HEK293 (cell line): Measurements from ENCODE around the gene EFCC1.

ENCODE experiments used
- CTCF ChIA-PET: fragments of 350-600 bp; formaldehyde crosslinking; extraction: SDS; loops from one replicate; lab custom pipeline; 2021; ENCODE audit warnings: antibody characterized with exemption; lab: Yijun Ruan, JAX
- POLR2A ChIA-PET: fragments of 300-600 bp; formaldehyde crosslinking; extraction: SDS; loops from one replicate; lab custom pipeline; 2020; ENCODE audit warnings: antibody characterized with exemption, inconsistent platforms; lab: Yijun Ruan, JAX
- H3K27ac ChIP-seq: fragments of 200-500 bp; sonication (Bioruptor generic); 2 replicates; pipeline ENCODE4 v1.5.1; 2014; ENCODE audit warnings: low read depth, low read length, control low read depth, inconsistent platforms; ENCODE audit errors: extremely low read depth
- H3K36me3 ChIP-seq, 2 experiments: fragments of 200-500 bp in 1 of 2; sonication (Bioruptor generic) in 1 of 2; 1 replicate in 1 of 2; 2 replicates in 1 of 2; pipeline ENCODE4 v1.5.1; 2014 to 2017; ENCODE audit warnings: inconsistent platforms in 2 of 2, low read length in 2 of 2; ENCODE audit not compliant: control insufficient read depth in 2 of 2, insufficient read depth in 1 of 2
- H3K4me1 ChIP-seq: fragments of 200-500 bp; sonication (Bioruptor generic); 2 replicates; pipeline ENCODE4 v1.5.1; 2014; ENCODE audit warnings: mild to moderate bottlenecking, low read length, inconsistent platforms; ENCODE audit not compliant: control insufficient read depth, insufficient read depth
- H3K4me3 ChIP-seq: 2 replicates; pipeline ENCODE4 v1.5.1; 2011; ENCODE audit warnings: low read depth, mild to moderate bottlenecking, control low read depth, low read length, moderate library complexity
- H3K9me3 ChIP-seq: fragments of 200-500 bp; sonication (Bioruptor generic); 2 replicates; pipeline ENCODE4 v1.5.1; 2014; ENCODE audit warnings: low read depth, low read length, inconsistent platforms; ENCODE audit not compliant: control insufficient read depth, insufficient read depth
- BCL11A ChIP-seq: fragments of 450-650 bp; formaldehyde crosslinking; IDR thresholded peaks from 2 replicates; pipeline ENCODE4 v1.5.1; 2016; ENCODE audit warnings: low read depth, missing biosample characterization, missing genetic modification characterization
- GFI1B ChIP-seq: fragments of 450-650 bp; formaldehyde crosslinking; IDR thresholded peaks from 2 replicates; pipeline ENCODE4 v1.5.1; 2016; ENCODE audit warnings: missing biosample characterization, missing genetic modification characterization
- GLI2 ChIP-seq: fragments of 450-650 bp; formaldehyde crosslinking; IDR thresholded peaks from 2 replicates; pipeline ENCODE4; 2017; ENCODE audit warnings: missing biosample characterization, missing genetic modification characterization, low read depth, borderline replicate concordance
- GLI4 ChIP-seq: fragments of 450-650 bp; formaldehyde crosslinking; IDR thresholded peaks from 2 replicates; pipeline ENCODE4 v1.5.1; 2016; ENCODE audit warnings: missing biosample characterization, missing genetic modification characterization
- KLF7 ChIP-seq: fragments of 450-650 bp; formaldehyde crosslinking; IDR thresholded peaks from 2 replicates; pipeline ENCODE4 v1.5.1; 2016; ENCODE audit warnings: missing biosample characterization, missing genetic modification characterization, borderline replicate concordance
- OVOL3 ChIP-seq: fragments of 450-650 bp; formaldehyde crosslinking; IDR thresholded peaks from 2 replicates; pipeline ENCODE4 v1.5.1; 2016; ENCODE audit warnings: missing biosample characterization, missing genetic modification characterization
- REPIN1 ChIP-seq: fragments of 450-650 bp; formaldehyde crosslinking; IDR thresholded peaks from 2 replicates; pipeline ENCODE4 v1.5.1; 2017; ENCODE audit warnings: missing biosample characterization, missing genetic modification characterization, low read depth
- ZBTB1 ChIP-seq: fragments of 450-650 bp; formaldehyde crosslinking; IDR thresholded peaks from 2 replicates; pipeline ENCODE4 v1.5.1; 2016; ENCODE audit warnings: missing biosample characterization, missing genetic modification characterization
- ZBTB44 ChIP-seq: fragments of 450-650 bp; IDR thresholded peaks from 2 replicates; pipeline ENCODE4 v1.5.1; 2018; ENCODE audit warnings: missing biosample characterization, mild to moderate bottlenecking, missing genetic modification characterization
- ZBTB6 ChIP-seq: fragments of 450-650 bp; formaldehyde crosslinking; IDR thresholded peaks from 2 replicates; pipeline ENCODE4 v1.5.1; 2017; ENCODE audit warnings: missing biosample characterization, missing genetic modification characterization
- ZFP37 ChIP-seq: fragments of 450-650 bp; formaldehyde crosslinking; IDR thresholded peaks from 2 replicates; pipeline ENCODE4 v1.5.1; 2016; ENCODE audit warnings: missing biosample characterization, missing genetic modification characterization
- ZNF184 ChIP-seq: fragments of 450-650 bp; IDR thresholded peaks from 2 replicates; pipeline ENCODE4 v1.5.1; 2018; ENCODE audit warnings: missing biosample characterization, mild to moderate bottlenecking, missing genetic modification characterization
- ZNF214 ChIP-seq: fragments of 450-650 bp; formaldehyde crosslinking; IDR thresholded peaks from 2 replicates; pipeline ENCODE4 v1.5.1; 2017; ENCODE audit warnings: missing biosample characterization, mild to moderate bottlenecking, missing genetic modification characterization, borderline replicate concordance
- ZNF239 ChIP-seq: fragments of 450-650 bp; formaldehyde crosslinking; IDR thresholded peaks from 2 replicates; pipeline ENCODE4 v1.5.1; 2016; ENCODE audit warnings: missing biosample characterization, missing genetic modification characterization
- ZNF433 ChIP-seq: fragments of 450-650 bp; formaldehyde crosslinking; IDR thresholded peaks from 2 replicates; pipeline ENCODE4 v1.5.1; 2016; ENCODE audit warnings: missing biosample characterization, missing genetic modification characterization, low read depth
- ZNF501 ChIP-seq: fragments of 450-650 bp; formaldehyde crosslinking; IDR thresholded peaks from 2 replicates; pipeline ENCODE4 v1.5.1; 2016; ENCODE audit warnings: missing biosample characterization, missing genetic modification characterization
- ZNF513 ChIP-seq: fragments of 450-650 bp; IDR thresholded peaks from 2 replicates; pipeline ENCODE4 v1.5.1; 2018; ENCODE audit warnings: missing biosample characterization, missing genetic modification characterization
- ZNF530 ChIP-seq: fragments of 450-650 bp; formaldehyde crosslinking; IDR thresholded peaks from 2 replicates; pipeline ENCODE4 v1.5.1; 2016; ENCODE audit warnings: low read depth, missing biosample characterization, missing genetic modification characterization
- ZNF544 ChIP-seq: fragments of 450-650 bp; formaldehyde crosslinking; IDR thresholded peaks from 2 replicates; pipeline ENCODE4 v1.5.0; 2017; ENCODE audit warnings: missing biosample characterization, missing genetic modification characterization
- ZNF555 ChIP-seq: fragments of 450-650 bp; formaldehyde crosslinking; conservative IDR thresholded peaks from 2 replicates; pipeline ENCODE4 v1.5.1; 2017; ENCODE audit warnings: missing biosample characterization, mild to moderate bottlenecking, missing genetic modification characterization, inconsistent platforms
- ZNF658 ChIP-seq: fragments of 450-650 bp; formaldehyde crosslinking; IDR thresholded peaks from 2 replicates; pipeline ENCODE4; 2016; ENCODE audit warnings: missing biosample characterization, missing genetic modification characterization
- ZNF701 ChIP-seq: fragments of 450-650 bp; formaldehyde crosslinking; IDR thresholded peaks from 2 replicates; pipeline ENCODE4 v1.5.1; 2016; ENCODE audit warnings: missing biosample characterization, missing genetic modification characterization
- ZNF747 ChIP-seq: fragments of 450-650 bp; formaldehyde crosslinking; IDR thresholded peaks from 2 replicates; pipeline ENCODE4 v1.5.1; 2016; ENCODE audit warnings: missing biosample characterization, missing genetic modification characterization
- ZNF791 ChIP-seq: fragments of 450-650 bp; formaldehyde crosslinking; IDR thresholded peaks from 2 replicates; pipeline ENCODE4 v1.5.1; 2016; ENCODE audit warnings: missing biosample characterization, missing genetic modification characterization
- ZNF830 ChIP-seq: fragments of 450-650 bp; IDR thresholded peaks from 2 replicates; pipeline ENCODE4 v1.5.0; 2018; ENCODE audit warnings: missing biosample characterization, missing genetic modification characterization, low read depth, mild to moderate bottlenecking, moderate library complexity
- TF ChIP-seq, protein P1 (sequence below): fragments of 450-650 bp; formaldehyde crosslinking; conservative IDR thresholded peaks from 2 replicates; pipeline ENCODE4 v1.5.1; 2016; ENCODE audit warnings: low read depth, missing biosample characterization, missing genetic modification characterization

Gene EFCC1

GRCh38 chr3:129019266-129019665, 18.2 kb downstream of the EFCC1 start (continued):
- TF ChIP-seq, protein P1, sequence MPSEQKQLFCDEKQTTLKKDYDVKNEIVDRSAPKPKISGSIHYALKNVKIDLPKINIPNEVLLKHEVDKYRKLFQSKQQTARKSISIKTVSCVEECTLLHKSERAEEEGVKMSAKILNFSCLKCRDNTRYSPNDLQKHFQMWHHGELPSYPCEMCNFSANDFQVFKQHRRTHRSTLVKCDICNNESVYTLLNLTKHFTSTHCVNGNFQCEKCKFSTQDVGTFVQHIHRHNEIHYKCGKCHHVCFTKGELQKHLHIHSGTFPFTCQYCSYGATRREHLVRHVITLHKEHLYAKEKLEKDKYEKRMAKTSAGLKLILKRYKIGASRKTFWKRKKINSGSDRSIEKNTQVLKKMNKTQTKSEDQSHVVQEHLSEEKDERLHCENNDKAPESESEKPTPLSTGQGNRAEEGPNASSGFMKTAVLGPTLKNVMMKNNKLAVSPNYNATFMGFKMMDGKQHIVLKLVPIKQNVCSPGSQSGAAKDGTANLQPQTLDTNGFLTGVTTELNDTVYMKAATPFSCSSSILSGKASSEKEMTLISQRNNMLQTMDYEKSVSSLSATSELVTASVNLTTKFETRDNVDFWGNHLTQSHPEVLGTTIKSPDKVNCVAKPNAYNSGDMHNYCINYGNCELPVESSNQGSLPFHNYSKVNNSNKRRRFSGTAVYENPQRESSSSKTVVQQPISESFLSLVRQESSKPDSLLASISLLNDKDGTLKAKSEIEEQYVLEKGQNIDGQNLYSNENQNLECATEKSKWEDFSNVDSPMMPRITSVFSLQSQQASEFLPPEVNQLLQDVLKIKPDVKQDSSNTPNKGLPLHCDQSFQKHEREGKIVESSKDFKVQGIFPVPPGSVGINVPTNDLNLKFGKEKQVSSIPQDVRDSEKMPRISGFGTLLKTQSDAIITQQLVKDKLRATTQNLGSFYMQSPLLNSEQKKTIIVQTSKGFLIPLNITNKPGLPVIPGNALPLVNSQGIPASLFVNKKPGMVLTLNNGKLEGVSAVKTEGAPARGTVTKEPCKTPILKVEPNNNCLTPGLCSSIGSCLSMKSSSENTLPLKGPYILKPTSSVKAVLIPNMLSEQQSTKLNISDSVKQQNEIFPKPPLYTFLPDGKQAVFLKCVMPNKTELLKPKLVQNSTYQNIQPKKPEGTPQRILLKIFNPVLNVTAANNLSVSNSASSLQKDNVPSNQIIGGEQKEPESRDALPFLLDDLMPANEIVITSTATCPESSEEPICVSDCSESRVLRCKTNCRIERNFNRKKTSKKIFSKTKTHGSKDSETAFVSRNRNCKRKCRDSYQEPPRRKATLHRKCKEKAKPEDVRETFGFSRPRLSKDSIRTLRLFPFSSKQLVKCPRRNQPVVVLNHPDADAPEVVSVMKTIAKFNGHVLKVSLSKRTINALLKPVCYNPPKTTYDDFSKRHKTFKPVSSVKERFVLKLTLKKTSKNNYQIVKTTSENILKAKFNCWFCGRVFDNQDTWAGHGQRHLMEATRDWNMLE (tag by site-specific recombination) = no peak
- TF ChIP-seq ZNF513 (no peak), ZNF544 (tag by site-specific recombination) (no peak), ZNF239 (tag by site-specific recombination) (no peak), ZBTB44 (tag by site-specific recombination) (no peak), ZNF791 (no peak), ZNF747 (tag by site-specific recombination) (no peak), GLI2 (no peak), ZNF530 (tag by site-specific recombination) (no peak), ZNF184 (tag by site-specific recombination) (no peak)

GRCh38 chr3:129020691-129021090, 19.6 kb downstream of the EFCC1 start:
- CTCF ChIA-PET = interaction anchor here (0.6 kb wide), 1 partner anchor 224 kb away, joined by 3 read pairs; no protein-coding TSS in a partner anchor
- no peaks in the 10 kb centered on the region for H3K4me1 ChIP-seq
- no peak overlapping the region for H3K27ac ChIP-seq
- no peaks in the 10 kb centered on the region for H3K9me3 ChIP-seq
- POLR2A ChIA-PET = no interaction called here
- no peak overlapping the region for H3K4me3 ChIP-seq
- TF ChIP-seq KLF7 (tag by site-specific recombination) (no peak), OVOL3 (tag by site-specific recombination) (no peak), ZNF501 (no peak), ZFP37 (no peak), ZNF701 (tag by site-specific recombination) (no peak), BCL11A (tag by site-specific recombination) (no peak)
- no peaks in the 10 kb centered on the region for H3K36me3 ChIP-seq

DNA sequence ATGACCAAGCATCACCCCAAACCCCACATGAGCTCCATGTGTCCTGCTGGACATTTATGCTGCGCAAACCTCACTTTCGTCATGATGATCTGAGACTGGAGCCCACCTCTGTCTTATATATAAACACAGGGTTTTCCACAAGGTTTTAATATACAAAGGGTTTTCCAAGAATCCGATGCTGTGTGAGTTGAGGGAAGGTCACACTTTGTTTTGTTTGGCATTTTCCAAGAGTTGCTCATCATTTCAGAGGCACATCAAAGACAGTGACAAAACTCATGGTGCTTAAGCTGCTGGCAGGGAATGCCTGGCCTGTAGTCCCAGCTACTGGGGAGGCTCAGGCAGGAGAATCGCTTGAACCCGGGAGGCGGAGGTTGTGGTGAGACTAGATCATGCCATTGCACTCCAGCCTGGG, 20.0 kb downstream of the EFCC1 start:
- H3K36me3 ChIP-seq = no peaks in the 10 kb centered on the region
- no peaks in the 10 kb centered on the region for H3K4me1 ChIP-seq
- no peak overlapping the region for H3K4me3 ChIP-seq
- no peak overlapping the region for H3K27ac ChIP-seq
- CTCF ChIA-PET = no interaction called here
- no peaks in the 10 kb centered on the region for H3K9me3 ChIP-seq
- POLR2A ChIA-PET = no interaction called here
- TF ChIP-seq GLI4 (tag by site-specific recombination) (no peak), ZBTB6 (tag by site-specific recombination) (no peak), ZNF658 (tag by site-specific recombination) (no peak), REPIN1 (tag by site-specific recombination) (no peak), ZNF433 (tag by site-specific recombination) (no peak), ZNF830 (tag by site-specific recombination) (no peak), ZNF214 (tag by site-specific recombination) (no peak), ZNF555 (no peak), ZBTB1 (tag by site-specific recombination) (no peak), GFI1B (tag by site-specific recombination) (no peak)
